ENCODE data around the gene PAGE4. TPM values are rescaled to one million over a fixed set of nuclear protein-coding genes. Genes with fewer than 3 reads are reported as not detected.

Gene PAGE4
- total and polyA plus RNA-seq, 2 experiments from 2014 or later = not detected

- TF ChIP-seq EZH2 (IDR thresholded peaks at IDR 0.05; ENCODE audit: insufficient read depth, poor library complexity, severe bottlenecking) = no peak
- no peak for TF ChIP-seq EZH2phosphoT487 (IDR thresholded peaks at IDR 0.05; ENCODE audit: insufficient read depth, low read depth)
- H3K9me3 ChIP-seq (ENCODE audit: low read depth) = no peaks in the 10 kb centered on the region
- no peaks in the 10 kb centered on the region for H3K36me3 ChIP-seq (ENCODE audit: low read depth)
- H3K9me2 ChIP-seq (ENCODE audit: insufficient read depth) = no peaks in the 10 kb centered on the region
- H3K79me2 ChIP-seq (ENCODE audit: insufficient read depth) = no peaks in the 10 kb centered on the region
- in situ Hi-C loops (cut with MboI) = no loop called here
- no peaks in the 10 kb centered on the region for H3K27me3 ChIP-seq (replicated peaks; ENCODE audit: insufficient read depth)
- H3K9ac ChIP-seq = no peak overlapping the region
- no peak overlapping the region for H3K4me2 ChIP-seq (ENCODE audit: unreplicated experiment)
- H2AFZ ChIP-seq = no peak overlapping the region
- no peaks in the 10 kb centered on the region for H3K4me1 ChIP-seq (ENCODE audit: insufficient read depth)
- no peak overlapping the region for H3K27ac ChIP-seq
- no peak overlapping the region for H3K4me3 ChIP-seq
- 33 to 50% methylated on average over 2 to 3 of the region's 3 CpGs for WGBS, 2 experiments (ENCODE audit: low coverage in 1 of 2, low lambda C conversion rate in 2 of 2, missing lambda C conversion rate in 2 of 2)
- H3F3A ChIP-seq (ENCODE audit: insufficient read depth) = no peaks in the 10 kb centered on the region
- no peaks in the 10 kb centered on the region for H4K20me1 ChIP-seq (ENCODE audit: insufficient read depth)
- peak; percentile 57 for DNase-seq
Observed at GRCh38 chrX:49840679-49841078, 11.6 kb downstream of the PAGE4 start.

GRCh38 chrX:49842621-49843020 lies 13.5 kb downstream of the PAGE4 start:
- H3K27ac ChIP-seq = no peak overlapping the region
- H3K9me2 ChIP-seq (ENCODE audit: insufficient read depth) = no peaks in the 10 kb centered on the region
- no peak overlapping the region for H3K4me3 ChIP-seq
- no peak for DNase-seq
- TF ChIP-seq EZH2phosphoT487 (IDR thresholded peaks at IDR 0.05; ENCODE audit: insufficient read depth, low read depth) (no peak), EZH2 (IDR thresholded peaks at IDR 0.05; ENCODE audit: insufficient read depth, poor library complexity, severe bottlenecking) (no peak)
- in situ Hi-C loops (cut with MboI) = no loop called here
- no peaks in the 10 kb centered on the region for H4K20me1 ChIP-seq (ENCODE audit: insufficient read depth)
- no peak overlapping the region for H2AFZ ChIP-seq
- H3K9me3 ChIP-seq (ENCODE audit: low read depth) = no peaks in the 10 kb centered on the region
- no peaks in the 10 kb centered on the region for H3K79me2 ChIP-seq (ENCODE audit: insufficient read depth)
- H3K4me1 ChIP-seq (ENCODE audit: insufficient read depth) = no peaks in the 10 kb centered on the region
- no peaks in the 10 kb centered on the region for H3K36me3 ChIP-seq (ENCODE audit: low read depth)
- H3K27me3 ChIP-seq (replicated peaks; ENCODE audit: insufficient read depth) = no peaks in the 10 kb centered on the region
- H3K4me2 ChIP-seq (ENCODE audit: unreplicated experiment) = no peak overlapping the region
- no peak overlapping the region for H3K9ac ChIP-seq
- no peaks in the 10 kb centered on the region for H3F3A ChIP-seq (ENCODE audit: insufficient read depth)

GRCh38 chrX:49844611-49845010 lies 15.5 kb downstream of the PAGE4 start:
- Histone ChIP-seq H3K4me3 (no peak overlapping the region), H3K36me3 (ENCODE audit: low read depth) (no peaks in the 10 kb centered on the region), H3K9me2 (ENCODE audit: insufficient read depth) (no peaks in the 10 kb centered on the region), H3F3A (ENCODE audit: insufficient read depth) (no peaks in the 10 kb centered on the region), H3K4me2 (ENCODE audit: unreplicated experiment) (no peak overlapping the region), H3K4me1 (ENCODE audit: insufficient read depth) (no peaks in the 10 kb centered on the region), H3K9me3 (ENCODE audit: low read depth) (no peaks in the 10 kb centered on the region), H2AFZ (no peak overlapping the region), H3K27ac (no peak overlapping the region), H3K79me2 (ENCODE audit: insufficient read depth) (no peaks in the 10 kb centered on the region), H4K20me1 (ENCODE audit: insufficient read depth) (no peaks in the 10 kb centered on the region), H3K9ac (no peak overlapping the region), H3K27me3 (replicated peaks; ENCODE audit: insufficient read depth) (no peaks in the 10 kb centered on the region)
- DNase-seq = no peak
- in situ Hi-C loops (cut with MboI) = no loop called here
- WGBS, 2 experiments (ENCODE audit: low coverage in 1 of 2, low lambda C conversion rate in 2 of 2, missing lambda C conversion rate in 2 of 2) = 2 to 6% methylated on average over 8 of the region's 8 CpGs
- no peak for TF ChIP-seq EZH2phosphoT487 (IDR thresholded peaks at IDR 0.05; ENCODE audit: insufficient read depth, low read depth)

DNA sequence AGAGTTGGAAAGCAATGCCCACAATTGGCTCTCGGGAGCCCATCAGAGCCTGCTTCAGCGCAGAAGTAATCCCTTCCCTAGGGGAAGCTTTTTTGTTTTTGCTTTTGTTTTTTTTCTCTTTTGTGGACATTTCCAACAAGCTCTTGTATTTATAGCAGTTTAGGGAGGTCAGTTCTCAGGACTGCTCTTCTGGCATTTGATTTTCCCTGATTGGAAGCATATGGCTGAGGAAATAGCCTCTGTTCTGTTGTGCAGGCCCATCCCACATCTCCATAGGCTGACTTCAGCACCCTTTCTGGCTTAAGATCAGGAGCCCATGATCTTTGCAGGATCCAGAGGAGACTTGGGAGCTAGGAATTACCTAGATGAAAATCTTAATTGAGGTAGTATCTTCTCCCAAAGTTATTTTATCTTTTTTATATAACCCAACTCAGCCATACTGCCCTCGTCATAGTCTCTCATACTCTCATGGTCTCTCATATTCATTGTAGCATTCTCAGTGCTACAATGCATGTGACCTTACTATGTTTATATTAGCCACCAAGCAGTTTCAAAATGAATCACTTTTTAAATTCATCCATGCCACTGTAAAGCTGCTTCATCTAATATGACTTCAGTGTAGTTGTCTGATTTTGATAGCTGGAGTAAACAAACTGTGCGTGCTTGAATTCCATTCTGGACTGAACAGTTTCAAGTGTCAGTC lies 16.7 kb downstream of the PAGE4 start:
- no peak for DNase-seq
- Histone ChIP-seq H3K9me2 (ENCODE audit: insufficient read depth) (no peaks in the 10 kb centered on the region), H2AFZ (no peak overlapping the region), H3K27me3 (replicated peaks; ENCODE audit: insufficient read depth) (no peaks in the 10 kb centered on the region), H3K4me1 (ENCODE audit: insufficient read depth) (no peaks in the 10 kb centered on the region), H3K27ac (no peak overlapping the region), H3K4me3 (no peak overlapping the region), H3K4me2 (ENCODE audit: unreplicated experiment) (no peak overlapping the region), H3K36me3 (ENCODE audit: low read depth) (no peaks in the 10 kb centered on the region), H3K9me3 (ENCODE audit: low read depth) (no peaks in the 10 kb centered on the region), H3K9ac (no peak overlapping the region), H3F3A (ENCODE audit: insufficient read depth) (no peaks in the 10 kb centered on the region), H3K79me2 (ENCODE audit: insufficient read depth) (no peaks in the 10 kb centered on the region), H4K20me1 (ENCODE audit: insufficient read depth) (no peaks in the 10 kb centered on the region)
- 70 to 77% methylated on average over 4 of the region's 4 CpGs for WGBS, 2 experiments (ENCODE audit: low coverage in 1 of 2, low lambda C conversion rate in 2 of 2, missing lambda C conversion rate in 2 of 2)
- TF ChIP-seq EZH2phosphoT487 (IDR thresholded peaks at IDR 0.05; ENCODE audit: insufficient read depth, low read depth) (no peak), EZH2 (IDR thresholded peaks at IDR 0.05; ENCODE audit: insufficient read depth, poor library complexity, severe bottlenecking) (no peak)
- in situ Hi-C loops (cut with MboI) = no loop called here

GRCh38 chrX:49846522-49846921 lies 17.4 kb downstream of the PAGE4 start:
- H3F3A ChIP-seq (ENCODE audit: insufficient read depth) = no peaks in the 10 kb centered on the region
- H3K4me1 ChIP-seq (ENCODE audit: insufficient read depth) = no peaks in the 10 kb centered on the region
- DNase-seq = no peak
- WGBS, 2 experiments (ENCODE audit: low coverage in 1 of 2, low lambda C conversion rate in 2 of 2, missing lambda C conversion rate in 2 of 2) = 42 to 55% methylated on average over 1 of the region's 1 CpG
- H3K4me3 ChIP-seq = no peak overlapping the region
- TF ChIP-seq EZH2 (IDR thresholded peaks at IDR 0.05; ENCODE audit: insufficient read depth, poor library complexity, severe bottlenecking) (no peak), EZH2phosphoT487 (IDR thresholded peaks at IDR 0.05; ENCODE audit: insufficient read depth, low read depth) (no peak)
- no peaks in the 10 kb centered on the region for H3K79me2 ChIP-seq (ENCODE audit: insufficient read depth)
- H3K27me3 ChIP-seq (replicated peaks; ENCODE audit: insufficient read depth) = no peaks in the 10 kb centered on the region
- no peak overlapping the region for H3K4me2 ChIP-seq (ENCODE audit: unreplicated experiment)
- H3K9me2 ChIP-seq (ENCODE audit: insufficient read depth) = no peaks in the 10 kb centered on the region
- in situ Hi-C loops (cut with MboI) = no loop called here
- no peak overlapping the region for H3K9ac ChIP-seq
- no peak overlapping the region for H3K27ac ChIP-seq
- H3K36me3 ChIP-seq (ENCODE audit: low read depth) = no peaks in the 10 kb centered on the region
- no peaks in the 10 kb centered on the region for H3K9me3 ChIP-seq (ENCODE audit: low read depth)
- H2AFZ ChIP-seq = no peak overlapping the region
- no peaks in the 10 kb centered on the region for H4K20me1 ChIP-seq (ENCODE audit: insufficient read depth)
